Liver (tissue), 9 donors: ENCODE data around the gene SELENOM. TPM values are rescaled to one million over a fixed set of nuclear protein-coding genes. Genes with fewer than 3 reads are reported as not detected.

Experiments
- DNase-seq: peaks from one replicate; pipeline ENCODE4 v3.0.0-alpha.2; 2017; ENCODE audit warnings: low spot score
- H3K27ac ChIP-seq, 2 donors: one replicate each; pipeline ENCODE4 v1.7.0; 2013; ENCODE audit warnings: inconsistent platforms in 2 of 2, low read length in 2 of 2, control low read depth in 1 of 2, low read depth in 1 of 2, mild to moderate bottlenecking in 1 of 2
- H3K27me3 ChIP-seq, 4 donors: one replicate each; pipeline versions ENCODE4 v1.6.1 to v1.7.0; 2013; ENCODE audit warnings: low read length in 3 of 4, inconsistent platforms in 1 of 4, mild to moderate bottlenecking in 1 of 4, moderate library complexity in 1 of 4; ENCODE audit not compliant: control insufficient read depth in 4 of 4, insufficient read depth in 4 of 4
- H3K36me3 ChIP-seq, 4 donors: one replicate each; pipeline versions ENCODE4 v1.6.1 to v1.7.0; 2013; ENCODE audit warnings: low read length in 3 of 4, mild to moderate bottlenecking in 3 of 4, low read depth in 1 of 4, moderate library complexity in 1 of 4; ENCODE audit not compliant: control insufficient read depth in 4 of 4, insufficient read depth in 3 of 4
- H3K4me1 ChIP-seq, 4 donors: one replicate each; pipeline versions ENCODE4 v1.6.1 to v1.7.0; 2013; ENCODE audit warnings: low read length in 3 of 4, mild to moderate bottlenecking in 3 of 4, moderate library complexity in 1 of 4; ENCODE audit not compliant: control insufficient read depth in 4 of 4, insufficient read depth in 4 of 4
- H3K4me3 ChIP-seq, 3 donors: one replicate each; pipeline versions ENCODE4 v1.6.1 to v1.7.0; 2013; ENCODE audit warnings: low read length in 3 of 3, control low read depth in 1 of 3, low read depth in 1 of 3, mild to moderate bottlenecking in 1 of 3
- H3K9ac ChIP-seq, 2 donors: one replicate each; pipeline ENCODE4 v1.7.0; 2013; ENCODE audit warnings: low read length in 2 of 2, mild to moderate bottlenecking in 2 of 2, moderate library complexity in 2 of 2, control low read depth in 1 of 2, low read depth in 1 of 2
- H3K9me3 ChIP-seq, 4 donors: one replicate each; pipeline versions ENCODE4 v1.6.1 to v1.7.0; 2013; ENCODE audit warnings: low read length in 3 of 4; ENCODE audit not compliant: control insufficient read depth in 4 of 4
- ATF3 ChIP-seq: IDR thresholded peaks from 2 replicates; pipeline ENCODE4 v1.6.1; 2016; ENCODE audit warnings: antibody characterized with exemption
- EGR1 ChIP-seq, 2 donors: IDR thresholded peaks; 2 replicates each; pipeline ENCODE4 v1.6.1; 2016 to 2018; ENCODE audit warnings: antibody characterized with exemption in 2 of 2, low read depth in 2 of 2
- FOXA1 ChIP-seq: IDR thresholded peaks from 2 replicates; pipeline ENCODE4 v1.6.1; 2016; ENCODE audit warnings: antibody characterized with exemption
- FOXA2 ChIP-seq: IDR thresholded peaks from 2 replicates; pipeline ENCODE4 v1.6.1; 2016; ENCODE audit warnings: antibody characterized with exemption
- GABPA ChIP-seq, 2 donors: IDR thresholded peaks in 1 of 2; conservative IDR thresholded peaks in 1 of 2; 2 replicates each; pipeline ENCODE4 v1.6.1; 2016; ENCODE audit warnings: antibody characterized with exemption in 2 of 2, mild to moderate bottlenecking in 1 of 2, moderate library complexity in 1 of 2
- HNF4A ChIP-seq, 2 donors: conservative IDR thresholded peaks; 2 replicates each; pipeline ENCODE4 v1.6.1; 2016; ENCODE audit warnings: antibody characterized with exemption in 2 of 2, mild to moderate bottlenecking in 2 of 2
- JUND ChIP-seq, 2 donors: IDR thresholded peaks; 2 replicates each; pipeline ENCODE4 v1.6.1; 2016; ENCODE audit warnings: antibody characterized with exemption in 2 of 2
- MAX ChIP-seq: IDR thresholded peaks from 2 replicates; pipeline ENCODE4 v1.6.1; 2016; ENCODE audit warnings: antibody characterized with exemption
- NR2F2 ChIP-seq: IDR thresholded peaks from 2 replicates; pipeline ENCODE4 v1.6.1; 2016; ENCODE audit warnings: antibody characterized with exemption
- RAD21 ChIP-seq, 2 donors: IDR thresholded peaks; 2 replicates each; pipeline ENCODE4 v1.6.1; 2016; ENCODE audit warnings: antibody characterized with exemption in 2 of 2, mild to moderate bottlenecking in 2 of 2
- REST ChIP-seq: IDR thresholded peaks from 2 replicates; pipeline ENCODE4 v1.6.1; 2016; ENCODE audit warnings: antibody characterized with exemption, mild to moderate bottlenecking
- RXRA ChIP-seq, 2 donors: IDR thresholded peaks; 2 replicates each; pipeline ENCODE4 v1.6.1; 2017 to 2018; ENCODE audit warnings: antibody characterized with exemption in 2 of 2, mild to moderate bottlenecking in 1 of 2
- SP1 ChIP-seq: IDR thresholded peaks from 2 replicates; pipeline ENCODE4 v1.6.1; 2018; ENCODE audit warnings: antibody characterized with exemption, mild to moderate bottlenecking
- YY1 ChIP-seq: IDR thresholded peaks from 2 replicates; pipeline ENCODE4 v1.6.1; 2016; ENCODE audit warnings: antibody characterized with exemption, mild to moderate bottlenecking
- ZBTB33 ChIP-seq: IDR thresholded peaks from 2 replicates; pipeline ENCODE4 v1.6.1; 2016; ENCODE audit warnings: antibody characterized with exemption
- WGBS: extraction: QIAGEN DNeasy Blood & Tissue Kit; methylation state at CpG from one replicate; pipeline ENCODE4 v1.1.7; 2013; 5-methylcytosine and 5-hydroxymethylcytosine counted together
- polyA plus RNA-seq, 2 donors: library from polyadenylated mRNA; stranded (reverse) in 1 of 2; unstranded in 1 of 2; fragments of 200-250 nt in 1 of 2; fragments of >200 nt in 1 of 2; fragmentation: Nextera tagmentation in 1 of 2; extraction: Ambion mirVana in 1 of 2; gene quantifications; one replicate each; pipeline versions ENCODE4 v1.2.1 to v1.2.3, GENCODE V29; 2013 to 2015
- total RNA-seq, 2 donors: library from RNA; depleted of rRNA; stranded (reverse); fragments of >200 nt; gene quantifications; one replicate each; pipeline ENCODE4 v1.2.3, GENCODE V29; 2014
- donor health status: healthy.
- donor health status: healthy.
- donor health status: healthy.
- donor health status: healthy.
- donor health status: healthy.

The SELENOM gene
- total and polyA plus RNA-seq, 4 donors: 3.0 to 17.3 (median 12.2) TPM

- no peaks in the 10 kb centered on the region for H3K36me3 ChIP-seq
- H3K4me3 ChIP-seq: no peak overlapping the region
- TF ChIP-seq ZBTB33: no peak
- TF ChIP-seq JUND (IDR thresholded peaks at IDR 0.05): no peak
- TF ChIP-seq RXRA (IDR thresholded peaks at IDR 0.05): no peak
- TF ChIP-seq REST: no peak
- no peak for TF ChIP-seq YY1
- TF ChIP-seq ATF3: no peak
- no peak for TF ChIP-seq EGR1 (IDR thresholded peaks at IDR 0.05; ENCODE audit: low read depth in 2 of 2)
- TF ChIP-seq FOXA1: no peak
- no peak for TF ChIP-seq FOXA2
- no peak for TF ChIP-seq MAX
- TF ChIP-seq SP1: no peak
- no peak for TF ChIP-seq NR2F2
- no peak overlapping the region for H3K27ac ChIP-seq
- WGBS: 83% methylated on average over 2 of the region's 2 CpGs
- DNase-seq: no peak
- no peaks in the 10 kb centered on the region for H3K9me3 ChIP-seq
- no peaks in the 10 kb centered on the region for H3K27me3 ChIP-seq
- no peak overlapping the region for H3K9ac ChIP-seq
- no peaks in the 10 kb centered on the region for H3K4me1 ChIP-seq
Observed at GRCh38 chr22:31130873-31131272, 23.5 kb upstream of the SELENOM start.

GRCh38 chr22:31128156-31128555, 20.8 kb upstream of the SELENOM start:
- Histone ChIP-seq H3K4me3 (no peak overlapping the region), H3K4me1 (peaks cover 0 to under 1% (median 0%) of the 10 kb centered on the region in 4 donors), H3K9ac (no peak overlapping the region), H3K27ac (no peak overlapping the region), H3K9me3 (no peaks in the 10 kb centered on the region), H3K36me3 (no peaks in the 10 kb centered on the region), H3K27me3 (no peaks in the 10 kb centered on the region)
- TF ChIP-seq RAD21 (IDR thresholded peaks at IDR 0.05): no peak
- DNase-seq: no peak
- WGBS: 92% methylated on average over 7 of the region's 7 CpGs

- WGBS: 66% methylated on average over 19 of the region's 19 CpGs
- TF ChIP-seq GABPA (IDR thresholded peaks at IDR 0.05 in 1 of 2, conservative IDR thresholded peaks at IDR 0.05 in 1 of 2) (no peak), HNF4A (conservative IDR thresholded peaks at IDR 0.05) (no peak)
- H3K9ac ChIP-seq: no peak overlapping the region
- DNase-seq: no peak
- H3K4me3 ChIP-seq: no peak overlapping the region
- no peaks in the 10 kb centered on the region for H3K9me3 ChIP-seq
- H3K27me3 ChIP-seq: no peaks in the 10 kb centered on the region
- peaks cover 0 to 9% (median 3%) of the 10 kb centered on the region in 4 donors for H3K4me1 ChIP-seq
- H3K27ac ChIP-seq: no peak overlapping the region
- H3K36me3 ChIP-seq: no peaks in the 10 kb centered on the region
Observed at GRCh38 chr22:31127181-31127772, 19.9 kb upstream of the SELENOM start.
